SKM-1 (cell line): ENCODE measurements around the gene NEMP1.
"Not testable (repeated sequence)": the region's sequence is repeated elsewhere in the genome, so short reads cannot be mapped to it uniquely, and the experiment has no call there.

Experiments
- DNase-seq: peaks from one replicate; lab custom pipeline; 2025; ENCODE audit not compliant: unreplicated experiment; lab: John Stamatoyannopoulos, UW

Gene NEMP1, protein sequence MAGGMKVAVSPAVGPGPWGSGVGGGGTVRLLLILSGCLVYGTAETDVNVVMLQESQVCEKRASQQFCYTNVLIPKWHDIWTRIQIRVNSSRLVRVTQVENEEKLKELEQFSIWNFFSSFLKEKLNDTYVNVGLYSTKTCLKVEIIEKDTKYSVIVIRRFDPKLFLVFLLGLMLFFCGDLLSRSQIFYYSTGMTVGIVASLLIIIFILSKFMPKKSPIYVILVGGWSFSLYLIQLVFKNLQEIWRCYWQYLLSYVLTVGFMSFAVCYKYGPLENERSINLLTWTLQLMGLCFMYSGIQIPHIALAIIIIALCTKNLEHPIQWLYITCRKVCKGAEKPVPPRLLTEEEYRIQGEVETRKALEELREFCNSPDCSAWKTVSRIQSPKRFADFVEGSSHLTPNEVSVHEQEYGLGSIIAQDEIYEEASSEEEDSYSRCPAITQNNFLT

GRCh38 chr12:57078519-57079404 is at the start of gene NEMP1:
TSS of gene NEMP1 (minus strand) at chr12:57078791. CDS start at chr12:57078745, 46 bp downstream.
- peak; percentile 92 for DNase-seq

GRCh38 chr12:57127726-57128518 is 49.3 kb upstream of the NEMP1 start, which contains the start of gene LRP1:
TSS of gene LRP1 (plus strand) at chr12:57128483. CDS start at chr12:57128965, 482 bp downstream.
- DNase-seq: peak; percentile 23

DNA sequence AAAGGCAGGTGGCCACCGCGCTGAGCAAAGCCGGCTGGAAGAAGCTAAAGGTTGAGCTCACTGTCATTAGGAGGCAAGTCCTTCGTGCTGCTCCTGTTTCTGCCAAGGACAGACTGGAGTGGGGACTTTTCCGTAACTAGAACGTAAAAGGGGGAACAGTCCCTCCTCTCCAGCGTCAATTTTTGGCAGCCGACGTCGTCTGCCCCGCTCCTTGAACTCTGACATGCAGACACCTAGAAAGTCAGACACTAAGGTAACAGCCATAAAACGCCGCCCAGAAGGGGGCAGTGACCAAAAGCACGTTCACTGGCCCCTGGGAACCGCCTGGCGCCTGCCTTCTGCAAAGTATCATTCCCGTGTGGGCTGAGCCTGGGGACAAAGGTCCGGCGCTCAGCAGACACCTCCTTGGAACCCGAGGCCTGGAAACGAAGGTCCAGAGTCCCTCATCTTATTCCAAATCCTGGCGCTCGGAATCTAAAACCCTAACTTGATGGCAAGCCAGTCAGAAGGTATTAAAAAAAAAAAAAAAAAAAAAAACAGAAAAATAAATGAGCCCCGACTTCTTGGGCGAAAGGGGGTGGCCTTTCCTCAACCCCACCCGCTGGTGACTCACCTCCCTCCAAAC is 48.6 kb upstream of the NEMP1 start:
- no peak for DNase-seq

- DNase-seq: no peak
These were observed 48.0 kb upstream of the NEMP1 start for GRCh38 chr12:57126561-57126960.

DNA sequence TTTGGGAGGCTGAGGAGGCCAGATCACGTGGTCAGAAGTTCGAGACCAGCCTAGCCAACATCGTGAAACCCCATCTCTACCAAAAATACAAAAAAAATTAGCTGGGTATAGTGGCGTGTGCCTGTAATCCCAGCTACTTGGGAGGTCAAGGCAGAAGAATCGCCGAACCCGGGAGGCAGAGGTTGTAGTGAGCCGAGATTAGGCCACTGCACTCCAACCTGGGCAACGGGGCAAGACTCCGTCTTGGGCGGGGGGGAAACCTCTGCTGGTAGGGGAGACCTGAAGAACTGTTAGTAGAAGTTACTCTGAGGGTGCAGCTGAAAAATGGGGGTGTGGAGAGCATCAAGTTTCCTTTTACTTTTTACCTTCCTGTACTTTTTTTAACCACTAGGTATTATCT is 47.5 kb upstream of the NEMP1 start:
- no peak for DNase-seq

DNA sequence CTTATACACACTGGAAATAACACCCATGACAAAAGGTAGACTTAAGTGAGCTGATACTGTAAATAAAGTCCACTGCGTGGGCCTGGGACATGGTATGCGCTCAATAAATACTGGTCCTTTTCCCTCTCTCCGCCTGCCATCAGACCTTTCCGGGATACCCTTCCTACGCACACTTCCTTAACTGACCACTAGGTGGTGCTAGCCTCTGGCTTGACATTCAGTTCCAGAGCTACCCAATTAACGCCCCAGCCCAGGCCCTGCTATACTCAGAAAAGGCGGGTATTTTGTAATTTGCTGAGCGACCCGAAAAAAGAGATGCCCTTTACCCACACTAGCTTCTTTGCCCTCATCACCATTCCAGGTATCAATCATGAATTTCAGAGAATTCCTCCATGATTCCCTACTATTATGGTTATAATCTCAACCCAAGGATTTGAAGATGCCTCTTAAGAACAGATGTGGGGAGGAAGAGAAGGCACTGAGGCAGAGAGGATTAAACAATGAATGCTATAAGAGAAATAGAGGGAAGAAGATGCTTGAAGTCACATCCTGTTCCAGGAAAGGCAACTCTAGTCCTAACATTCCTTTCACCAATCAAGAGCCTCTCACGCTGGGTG is 45.8 kb upstream of the NEMP1 start:
- peak; percentile 20 for DNase-seq

DNA sequence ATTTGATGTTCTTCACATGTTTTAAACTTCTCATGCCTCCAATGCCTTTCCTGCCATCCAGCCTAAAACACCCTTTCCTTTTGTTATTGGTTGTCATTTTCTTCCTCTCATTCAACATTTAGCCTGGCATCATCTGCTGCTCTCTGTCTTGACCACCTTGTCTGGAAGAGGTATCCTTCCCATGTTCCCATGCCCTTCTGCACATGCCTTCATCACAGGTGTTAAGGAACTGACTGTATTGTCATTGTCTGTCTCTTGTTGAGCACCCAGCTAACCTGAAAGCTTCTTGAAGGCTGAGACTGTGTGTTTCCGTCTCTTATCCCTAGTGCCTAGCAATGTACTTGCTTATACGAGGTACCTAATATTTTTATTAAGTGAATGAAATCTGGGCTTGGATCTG is 45.2 kb upstream of the NEMP1 start:
- no peak for DNase-seq

- not testable (repeated sequence) for DNase-seq
These were observed 42.1 kb upstream of the NEMP1 start for GRCh38 chr12:57120718-57121117.

DNA sequence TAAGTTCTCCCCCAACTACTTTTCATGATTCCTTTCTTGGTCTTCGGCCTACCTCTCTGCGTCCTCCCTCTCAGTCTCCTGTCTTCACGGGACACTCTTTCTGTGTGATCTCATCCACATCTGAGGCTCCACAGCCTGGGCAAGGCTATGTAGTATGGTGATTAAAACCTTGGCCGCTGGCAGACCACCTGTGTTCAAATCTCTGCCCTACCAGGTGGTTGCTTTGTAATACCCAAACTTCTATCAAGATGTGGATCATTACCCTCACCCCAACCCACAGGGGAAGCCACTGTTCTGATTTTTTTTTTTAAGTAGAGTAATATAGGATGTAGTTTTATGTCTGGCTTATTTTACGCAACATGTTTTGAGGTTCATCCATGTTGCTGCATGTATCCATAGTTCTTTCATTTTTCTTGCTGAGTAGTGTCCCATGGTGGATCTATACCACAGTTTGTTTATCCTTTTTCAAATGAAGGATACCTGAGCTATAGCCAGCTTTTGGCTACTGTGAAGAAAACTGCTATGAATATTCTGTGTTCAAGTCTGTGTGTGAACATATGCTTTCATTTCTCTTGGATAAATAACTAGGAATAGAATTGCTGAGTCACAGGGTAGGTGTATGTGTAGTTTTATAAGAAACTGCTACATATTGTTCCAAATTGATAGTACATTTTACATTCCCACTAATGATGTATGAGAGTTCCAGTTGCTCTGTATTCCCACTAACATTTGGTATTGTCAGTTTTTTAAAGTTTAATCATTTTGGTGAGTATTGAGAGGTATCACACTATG is 40.9 kb upstream of the NEMP1 start:
- DNase-seq: no peak

- no peak for DNase-seq
These were observed 40.2 kb upstream of the NEMP1 start for GRCh38 chr12:57118711-57119271.

- DNase-seq: no peak
These were observed 38.1 kb upstream of the NEMP1 start for GRCh38 chr12:57116580-57117281.

DNA sequence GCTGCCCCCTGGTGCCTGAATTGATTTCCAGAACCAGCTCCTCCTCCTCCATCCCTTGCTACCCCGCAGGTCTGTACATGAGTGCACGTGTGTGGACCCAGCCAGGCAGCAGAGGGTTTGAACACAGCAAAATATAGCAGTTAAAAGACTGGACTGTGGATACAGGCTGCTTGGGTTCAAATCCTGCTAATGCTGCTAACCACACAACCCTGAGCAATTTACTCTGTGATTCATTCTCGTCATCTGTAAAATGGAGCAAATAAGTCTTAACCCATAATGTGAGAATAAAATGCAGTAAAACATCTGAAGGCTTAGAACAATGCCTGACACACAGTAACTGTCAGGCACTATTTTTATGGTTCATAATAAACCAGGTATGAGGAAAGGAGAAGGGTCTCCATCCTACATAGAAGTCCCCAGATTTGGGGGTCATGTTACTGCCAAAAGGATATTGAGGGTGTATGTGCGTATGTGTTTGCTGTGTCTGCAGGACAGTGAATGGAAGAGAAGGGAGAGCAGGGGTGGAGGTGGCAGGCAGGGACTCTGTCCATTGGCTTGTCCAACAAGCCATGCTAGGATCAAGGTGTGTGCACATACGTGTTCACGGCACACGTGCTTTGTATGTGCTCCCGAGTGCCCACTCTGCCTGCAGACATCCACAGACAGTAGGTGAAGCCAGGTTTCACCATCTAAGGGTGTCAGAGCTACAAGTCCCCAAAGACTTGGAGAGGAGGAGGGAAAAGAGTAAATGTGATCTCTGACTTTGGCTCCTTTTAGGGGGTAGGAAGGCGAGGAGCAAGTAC is 34.1 kb upstream of the NEMP1 start:
- DNase-seq: no peak

DNA sequence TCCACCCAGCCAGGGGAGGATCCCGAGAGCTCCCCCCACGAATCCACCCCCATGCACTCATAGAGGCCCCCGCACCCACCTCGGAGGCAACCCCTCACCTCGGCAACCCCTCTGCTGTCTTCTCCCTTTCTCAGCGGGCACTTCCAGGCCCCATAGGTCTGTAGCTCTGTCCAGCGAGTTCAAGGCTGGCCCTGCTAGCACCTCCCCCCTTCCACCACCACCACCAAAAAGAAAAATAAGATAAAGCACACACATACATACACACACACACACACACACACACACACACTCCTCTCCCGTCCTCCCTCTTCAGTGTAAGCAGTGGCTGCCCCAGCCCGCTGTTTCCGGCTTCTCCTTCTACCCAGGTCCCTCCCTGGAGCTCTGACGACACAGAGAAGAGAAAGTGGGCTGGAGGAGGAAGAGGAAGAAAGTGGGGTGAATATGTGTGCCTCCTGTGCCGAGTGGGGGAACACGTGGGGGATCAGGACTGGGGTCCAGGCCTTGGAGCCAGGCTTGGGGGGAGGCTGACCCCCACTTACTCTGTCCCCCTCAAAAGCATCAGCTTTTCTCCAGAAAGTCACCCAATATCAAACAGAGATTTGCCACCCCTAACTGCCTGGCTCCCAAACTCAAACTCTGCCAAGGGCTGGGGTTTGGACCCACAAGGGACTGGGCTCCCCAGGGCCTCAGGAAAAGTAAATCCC is 32.6 kb upstream of the NEMP1 start, which contains the start of gene STAT6:
Gene STAT6, minus strand, starts transcription at position 332 of the 704 bp plus-strand sequence. CDS start 3,084 bp downstream, outside the sequence.
- DNase-seq: peak; percentile 70

GRCh38 chr12:57110104-57111030 is 31.8 kb upstream of the NEMP1 start:
- DNase-seq: no peak

DNA sequence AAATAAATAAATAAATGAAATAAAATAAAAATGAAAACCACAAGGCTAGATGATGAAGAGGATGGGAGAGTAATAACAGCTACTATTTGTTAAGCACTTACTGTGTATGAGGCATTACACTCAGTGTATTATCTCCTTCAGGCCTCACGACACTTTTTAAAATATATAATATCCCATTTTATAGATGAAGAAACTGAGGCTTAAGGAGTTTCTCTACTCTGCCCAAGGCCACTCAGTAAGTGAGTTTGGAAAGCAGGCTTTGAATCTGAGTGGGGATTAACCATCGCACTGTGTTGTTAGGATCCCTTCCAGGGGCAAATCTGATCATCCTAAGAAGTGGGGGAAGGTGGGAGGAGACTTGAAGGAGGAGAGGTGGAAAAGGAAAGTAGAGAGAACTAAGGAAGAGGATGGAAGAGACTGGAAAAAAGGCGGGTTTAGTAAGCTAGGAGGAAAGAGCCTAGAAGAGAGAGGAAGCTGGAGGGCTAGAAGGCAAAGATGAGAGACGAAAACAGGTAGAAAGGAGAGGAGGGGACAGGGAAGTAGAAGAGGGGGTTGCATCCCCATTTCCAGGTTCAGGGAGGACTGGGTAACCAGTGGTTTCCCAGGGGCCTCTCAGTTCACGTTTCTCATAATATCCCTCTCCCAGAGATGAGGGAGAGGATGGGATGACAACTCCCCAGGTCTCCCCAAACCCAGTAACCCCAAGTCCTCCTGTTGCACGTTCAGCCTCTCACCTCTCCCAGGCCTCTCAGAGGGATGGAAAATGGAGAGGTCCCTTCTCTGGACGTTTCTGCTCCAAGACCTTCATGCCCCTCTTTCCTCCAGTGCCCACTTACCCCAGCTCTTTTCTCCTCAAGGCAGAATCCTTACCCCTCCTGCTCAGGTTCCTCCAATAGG is 30.9 kb upstream of the NEMP1 start:
- no peak for DNase-seq
